CD4-positive, alpha-beta T cell treated with Interleukin-21 for 1 hour (primary cell): ENCODE measurements around the gene TMEM37.

Experiments
- DNase-seq: peaks from one replicate; pipeline ENCODE4 v3.0.0-alpha.2; 2020

The TMEM37 gene

GRCh38 chr2:119481501-119482455 is 50.1 kb downstream of the TMEM37 start:
- no peak for DNase-seq

GRCh38 chr2:119482481-119483394 is 51.1 kb downstream of the TMEM37 start:
- no peak for DNase-seq

GRCh38 chr2:119483395-119483753 is 51.7 kb downstream of the TMEM37 start:
- no peak for DNase-seq

- no peak for DNase-seq
Measured at GRCh38 chr2:119483896-119484718, 52.5 kb downstream of the TMEM37 start.

- no peak for DNase-seq
Measured at GRCh38 chr2:119484834-119485233, 53.2 kb downstream of the TMEM37 start.

GRCh38 chr2:119485336-119486110 is 53.9 kb downstream of the TMEM37 start:
- DNase-seq, result no peak

- no peak for DNase-seq
Measured at GRCh38 chr2:119486196-119486827, 54.7 kb downstream of the TMEM37 start.

GRCh38 chr2:119486886-119487285 is 55.2 kb downstream of the TMEM37 start:
- no peak for DNase-seq

GRCh38 chr2:119487434-119488244 is 56.0 kb downstream of the TMEM37 start:
- DNase-seq, result no peak
